ENCODE measurements around the gene TUBB. TPM values are rescaled to one million over a fixed set of nuclear protein-coding genes. Genes with fewer than 3 reads are reported as not detected.

The TUBB gene
- total RNA-seq, 1 donor from 2014 or later: 1,986 TPM

DNA sequence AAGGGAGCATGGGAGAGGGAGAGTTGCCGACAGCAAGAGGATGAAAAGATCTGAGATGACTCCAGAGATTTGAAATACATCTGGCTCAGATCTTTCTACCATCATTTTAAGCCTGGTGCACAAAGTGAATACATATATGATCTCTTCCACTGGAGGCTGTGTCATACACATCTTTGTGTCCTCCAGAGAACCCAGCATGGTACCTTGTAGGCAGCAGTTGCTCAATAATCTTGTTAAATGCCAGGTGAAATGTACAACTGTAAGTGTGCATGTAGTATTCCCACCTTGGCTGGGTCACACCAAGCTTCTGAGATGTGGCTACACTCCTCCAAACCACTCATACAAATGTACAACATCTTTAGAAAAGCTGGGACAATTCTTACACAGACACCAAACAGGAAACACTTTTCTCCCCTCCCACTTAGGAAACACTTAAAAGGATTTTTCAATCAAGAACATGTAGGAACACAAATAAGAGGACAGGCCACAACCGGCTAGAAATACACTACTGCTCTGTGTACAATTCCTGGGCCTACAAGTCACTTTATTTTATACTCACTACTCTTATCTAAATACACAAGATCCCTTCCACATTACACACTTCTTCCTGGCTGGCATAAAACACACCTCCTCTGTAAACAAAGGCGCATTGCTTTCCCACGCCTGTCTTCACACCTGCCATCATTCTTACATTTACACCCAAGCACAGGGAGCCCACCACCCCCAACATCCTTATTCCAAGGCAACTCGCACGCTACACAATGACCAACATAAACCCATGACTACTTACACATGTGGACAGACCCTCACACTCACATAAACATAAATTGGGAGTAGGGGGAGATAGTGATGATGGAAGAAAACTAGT lies 28.0 kb downstream of the TUBB start:
- Mint-ChIP-seq H3K9me3 (no peaks in the 10 kb centered on the region), H3K4me1 (peaks cover 22% of the 10 kb centered on the region), H3K4me3 (no peak overlapping the region), H3K36me3 (ENCODE audit: low read depth) (no peaks in the 10 kb centered on the region), H3K27me3 (ENCODE audit: low read depth) (peaks cover 13% of the 10 kb centered on the region), H3K27ac (ENCODE audit: unreplicated experiment) (peak overlapping the region; percentile 36)
- TF ChIP-seq, protein P1, sequence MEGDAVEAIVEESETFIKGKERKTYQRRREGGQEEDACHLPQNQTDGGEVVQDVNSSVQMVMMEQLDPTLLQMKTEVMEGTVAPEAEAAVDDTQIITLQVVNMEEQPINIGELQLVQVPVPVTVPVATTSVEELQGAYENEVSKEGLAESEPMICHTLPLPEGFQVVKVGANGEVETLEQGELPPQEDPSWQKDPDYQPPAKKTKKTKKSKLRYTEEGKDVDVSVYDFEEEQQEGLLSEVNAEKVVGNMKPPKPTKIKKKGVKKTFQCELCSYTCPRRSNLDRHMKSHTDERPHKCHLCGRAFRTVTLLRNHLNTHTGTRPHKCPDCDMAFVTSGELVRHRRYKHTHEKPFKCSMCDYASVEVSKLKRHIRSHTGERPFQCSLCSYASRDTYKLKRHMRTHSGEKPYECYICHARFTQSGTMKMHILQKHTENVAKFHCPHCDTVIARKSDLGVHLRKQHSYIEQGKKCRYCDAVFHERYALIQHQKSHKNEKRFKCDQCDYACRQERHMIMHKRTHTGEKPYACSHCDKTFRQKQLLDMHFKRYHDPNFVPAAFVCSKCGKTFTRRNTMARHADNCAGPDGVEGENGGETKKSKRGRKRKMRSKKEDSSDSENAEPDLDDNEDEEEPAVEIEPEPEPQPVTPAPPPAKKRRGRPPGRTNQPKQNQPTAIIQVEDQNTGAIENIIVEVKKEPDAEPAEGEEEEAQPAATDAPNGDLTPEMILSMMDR (conservative IDR thresholded peaks at IDR 0.05): no peak
- no peak for DNase-seq (ENCODE audit: low read depth, low spot score)

DNA sequence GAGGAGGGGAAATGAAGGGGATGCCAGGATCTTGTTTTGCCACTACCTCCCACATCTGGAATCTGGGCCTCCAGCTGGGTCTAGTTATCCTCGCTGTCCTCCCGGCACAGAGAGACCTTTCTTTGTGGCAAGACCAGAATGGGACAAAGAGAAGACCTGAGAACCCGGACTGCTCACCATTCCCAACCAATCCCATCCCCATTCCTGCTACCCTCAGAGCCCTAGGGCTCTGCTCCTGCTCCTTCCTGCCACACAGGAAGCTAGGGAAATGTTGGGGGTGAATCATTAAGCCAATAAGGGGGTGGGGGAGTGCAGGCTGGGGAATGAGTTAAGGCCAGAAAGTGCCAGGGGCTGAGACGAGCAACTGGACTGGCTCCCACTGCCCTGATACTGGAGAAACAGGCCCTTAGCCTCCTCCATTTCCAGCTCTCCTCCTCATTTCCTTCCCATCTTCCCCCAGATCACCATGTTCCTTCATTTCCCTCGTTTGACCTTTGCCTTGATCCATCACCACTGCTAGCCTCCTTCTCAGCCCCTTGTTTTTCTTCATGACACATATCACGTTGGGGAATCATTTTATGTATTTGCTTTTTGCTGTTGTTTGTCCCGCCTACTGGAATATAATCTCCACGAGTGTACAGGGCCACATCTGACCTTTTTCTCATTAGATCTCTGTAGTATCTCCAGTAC lies 28.8 kb downstream of the TUBB start:
- no peak overlapping the region for H3K27ac Mint-ChIP-seq (ENCODE audit: unreplicated experiment)
- H3K27me3 Mint-ChIP-seq (ENCODE audit: low read depth): peaks cover 5% of the 10 kb centered on the region
- DNase-seq (ENCODE audit: low read depth, low spot score): no peak
- no peaks in the 10 kb centered on the region for H3K9me3 Mint-ChIP-seq
- no peak overlapping the region for H3K4me3 Mint-ChIP-seq
- TF ChIP-seq, protein P1 (conservative IDR thresholded peaks at IDR 0.05): no peak
- H3K4me1 Mint-ChIP-seq: peaks cover 14% of the 10 kb centered on the region
- H3K36me3 Mint-ChIP-seq (ENCODE audit: low read depth): no peaks in the 10 kb centered on the region

DNA sequence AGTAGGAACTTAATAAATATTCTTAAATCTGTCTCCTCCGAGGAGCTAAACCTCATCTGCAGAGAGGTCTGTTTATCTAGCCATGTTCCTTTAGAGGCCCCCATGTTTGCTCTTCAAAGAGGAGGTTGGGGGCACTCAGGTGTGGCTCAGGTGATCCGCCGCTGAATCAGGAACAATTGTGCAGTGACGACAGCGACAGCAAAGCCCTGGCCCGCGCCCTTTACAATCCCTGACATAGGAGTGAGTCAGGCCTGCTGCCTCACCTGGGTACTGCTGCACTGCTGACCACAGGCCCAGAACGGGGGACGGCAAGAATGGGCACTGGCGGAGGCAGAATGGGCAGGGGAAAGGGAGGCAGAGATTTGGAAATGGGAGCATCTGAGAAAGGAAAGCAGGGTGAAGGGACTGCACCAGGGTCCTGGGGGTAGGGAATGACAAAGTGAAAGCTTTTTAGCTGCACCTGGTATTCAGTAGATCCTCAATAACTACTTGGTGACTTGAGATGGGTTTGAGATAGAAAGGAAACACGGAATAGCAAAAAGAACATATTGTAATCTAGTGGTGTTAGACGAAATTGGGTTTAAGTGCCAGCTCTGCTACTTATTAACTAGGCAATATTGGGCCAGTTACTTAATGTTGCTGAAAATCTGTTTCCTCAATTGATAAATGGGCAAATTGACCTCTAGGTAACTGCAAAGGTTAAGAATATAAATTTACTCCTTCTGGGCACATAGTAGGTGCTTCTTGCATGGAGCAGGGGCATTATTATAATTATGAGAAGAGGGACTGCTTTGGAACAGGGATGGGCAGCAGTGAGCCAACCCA lies 29.6 kb downstream of the TUBB start:
- no peak overlapping the region for H3K27ac Mint-ChIP-seq (ENCODE audit: unreplicated experiment)
- no peak for DNase-seq (ENCODE audit: low read depth, low spot score)
- no peaks in the 10 kb centered on the region for H3K9me3 Mint-ChIP-seq
- H3K27me3 Mint-ChIP-seq (ENCODE audit: low read depth): no peaks in the 10 kb centered on the region
- no peak overlapping the region for H3K4me3 Mint-ChIP-seq
- TF ChIP-seq, protein P1 (conservative IDR thresholded peaks at IDR 0.05): no peak
- peaks cover 10% of the 10 kb centered on the region for H3K4me1 Mint-ChIP-seq
- H3K36me3 Mint-ChIP-seq (ENCODE audit: low read depth): no peaks in the 10 kb centered on the region

DNA sequence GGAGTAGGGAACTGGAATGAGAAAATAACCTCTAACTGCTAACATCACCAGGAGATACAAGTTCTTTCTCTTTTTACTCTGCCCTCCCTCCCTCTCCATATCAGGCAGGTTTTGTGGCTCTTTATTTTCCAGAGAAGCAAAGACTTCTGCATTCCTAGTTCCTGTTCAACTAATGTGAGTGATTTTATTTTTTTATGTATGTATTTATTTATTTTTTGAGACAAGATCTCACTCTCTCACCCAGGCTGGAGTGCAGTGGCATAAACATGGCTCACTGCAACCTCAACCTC lies 30.2 kb downstream of the TUBB start:
- TF ChIP-seq, protein P1 (conservative IDR thresholded peaks at IDR 0.05): no peak
- Mint-ChIP-seq H3K36me3 (ENCODE audit: low read depth) (no peaks in the 10 kb centered on the region), H3K27ac (ENCODE audit: unreplicated experiment) (no peak overlapping the region), H3K4me1 (peaks cover 5% of the 10 kb centered on the region), H3K4me3 (no peak overlapping the region), H3K9me3 (no peaks in the 10 kb centered on the region), H3K27me3 (ENCODE audit: low read depth) (no peaks in the 10 kb centered on the region)
- DNase-seq (ENCODE audit: low read depth, low spot score): no peak

DNA sequence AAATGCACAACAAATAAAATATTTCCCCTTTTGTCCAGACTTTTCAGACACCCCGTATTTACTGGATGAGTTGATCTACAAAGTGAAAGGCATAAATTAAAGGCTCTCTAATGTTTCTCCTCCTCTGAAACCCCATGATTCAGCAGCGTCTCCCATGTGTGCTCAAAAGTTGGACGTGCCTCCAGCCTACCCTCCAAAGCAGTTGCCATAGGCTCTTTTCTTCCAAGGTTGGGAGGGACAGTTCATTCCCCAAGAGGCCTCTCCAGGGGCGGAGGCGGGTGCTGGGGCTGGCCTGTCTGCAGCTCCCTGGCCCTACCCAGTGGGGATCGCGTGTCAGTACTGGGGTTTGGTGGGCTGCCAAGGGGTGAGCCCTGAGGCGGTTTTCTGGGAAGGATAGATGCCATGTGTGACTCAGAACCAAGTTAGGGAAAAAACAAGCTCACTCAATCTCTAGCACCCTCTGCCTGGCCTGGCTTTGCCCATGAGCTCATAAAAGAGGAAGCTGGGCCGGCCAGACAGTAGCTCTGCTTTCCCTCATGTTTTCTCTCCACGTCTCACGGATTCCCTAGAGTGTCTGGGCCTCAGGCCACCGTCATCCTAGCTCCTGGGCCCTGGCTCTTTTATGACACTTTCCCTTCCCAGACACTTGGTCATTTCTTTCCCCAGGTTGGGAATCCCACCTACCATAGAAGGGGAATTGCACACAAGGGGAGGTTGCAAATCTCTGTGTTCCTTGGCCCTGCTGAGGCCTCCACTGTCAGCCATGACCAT lies 32.2 kb downstream of the TUBB start:
- TF ChIP-seq, protein P1 (conservative IDR thresholded peaks at IDR 0.05): no peak
- no peak for DNase-seq (ENCODE audit: low read depth, low spot score)
- Mint-ChIP-seq H3K27ac (ENCODE audit: unreplicated experiment) (no peak overlapping the region), H3K9me3 (no peaks in the 10 kb centered on the region), H3K36me3 (ENCODE audit: low read depth) (no peaks in the 10 kb centered on the region), H3K4me3 (no peak overlapping the region), H3K27me3 (ENCODE audit: low read depth) (no peaks in the 10 kb centered on the region), H3K4me1 (peaks cover 4% of the 10 kb centered on the region)

Measured in neural crest cell (in vitro differentiated cells).